B cell (primary cell): Measurements from ENCODE around the gene RELB.

ENCODE experiments used
- CTCF ChIP-seq: fragments of 200-600 bp; IDR thresholded peaks from one replicate; pipeline ENCODE4 v1.8.0; 2022; ENCODE audit warnings: antibody characterized with exemption, mild to moderate bottlenecking
- EZH2 ChIP-seq: IDR thresholded peaks from 2 replicates; pipeline ENCODE4 v1.6.1; 2012; ENCODE audit warnings: borderline replicate concordance, low read depth, mild to moderate bottlenecking, moderate library complexity, low read length; ENCODE audit not compliant: insufficient read depth, poor library complexity, severe bottlenecking

- TF ChIP-seq CTCF = no peak
- no peak for TF ChIP-seq EZH2
These were observed 25.8 kb upstream of the RELB start for GRCh38 chr19:44975444-44975843.
